Neuronal stem cell (in vitro differentiated cells): ENCODE data around the gene EXOSC5.
"Not testable (repeated sequence)": the region's sequence is repeated elsewhere in the genome, so short reads cannot be mapped to it uniquely, and the experiment has no call there.

Source experiments
- DNase-seq: peaks from one replicate; pipeline ENCODE4 v3.0.0-alpha.2; 2013; ENCODE audit warnings: low spot score
- H2AFZ ChIP-seq: one replicate; pipeline ENCODE4 v1.6.1; 2013; ENCODE audit warnings: mild to moderate bottlenecking, low read length, inconsistent platforms
- H2AK5ac ChIP-seq: 2 replicates; pipeline ENCODE4 v1.6.1; 2013; ENCODE audit warnings: low read depth, mild to moderate bottlenecking, inconsistent platforms, low read length, moderate library complexity, mixed read lengths
- H2BK120ac ChIP-seq: 2 replicates; pipeline ENCODE4 v1.6.1; 2013; ENCODE audit warnings: low read depth, mild to moderate bottlenecking, inconsistent platforms, low read length, moderate library complexity, mixed read lengths
- H2BK12ac ChIP-seq: one replicate; pipeline ENCODE4 v1.6.1; 2013; ENCODE audit warnings: low read length, inconsistent platforms
- H2BK15ac ChIP-seq: 2 replicates; pipeline ENCODE4 v1.6.1; 2013; ENCODE audit warnings: mild to moderate bottlenecking, low read length, inconsistent platforms, mixed read lengths
- H2BK5ac ChIP-seq: one replicate; pipeline ENCODE4 v1.6.1; 2013; ENCODE audit warnings: inconsistent platforms, mild to moderate bottlenecking, low read length, moderate library complexity
- H3K14ac ChIP-seq: one replicate; pipeline ENCODE4 v1.6.1; 2013; ENCODE audit warnings: low read length, inconsistent platforms
- H3K18ac ChIP-seq: 2 replicates; pipeline ENCODE4 v1.6.1; 2013; ENCODE audit warnings: low read length, inconsistent platforms
- H3K23ac ChIP-seq: 2 replicates; pipeline ENCODE4 v1.6.1; 2013; ENCODE audit warnings: low read depth, mild to moderate bottlenecking, mixed read lengths, low read length, inconsistent platforms; ENCODE audit not compliant: poor library complexity
- H3K27ac ChIP-seq: replicated peaks from 3 replicates; pipeline ENCODE4 v1.5.1; 2013; ENCODE audit warnings: low read length, inconsistent platforms
- H3K27me3 ChIP-seq, 3 experiments: 2 replicates each; pipeline ENCODE4 v1.6.1; 2013; ENCODE audit warnings: low read length in 3 of 3, mild to moderate bottlenecking in 2 of 3, inconsistent platforms in 1 of 3, low read depth in 1 of 3, mixed read lengths in 1 of 3, moderate library complexity in 1 of 3; ENCODE audit not compliant: control insufficient read depth in 3 of 3, insufficient read depth in 3 of 3
- H3K36me3 ChIP-seq, 2 donors: replicated peaks in 1 of 2; 2 replicates each; pipeline ENCODE4 v1.6.1; 2013; ENCODE audit warnings: low read length in 2 of 2; ENCODE audit not compliant: control insufficient read depth in 2 of 2, insufficient read depth in 2 of 2
- H3K4ac ChIP-seq: 2 replicates; pipeline ENCODE4 v1.6.1; 2013; ENCODE audit warnings: inconsistent platforms, mild to moderate bottlenecking, low read length, moderate library complexity
- H3K4me1 ChIP-seq, 2 donors: 1 replicate in 1 of 2; 2 replicates in 1 of 2; pipeline ENCODE4 v1.6.1; 2013; ENCODE audit warnings: low read length in 2 of 2, low read depth in 1 of 2; ENCODE audit not compliant: control insufficient read depth in 2 of 2, insufficient read depth in 1 of 2
- H3K4me2 ChIP-seq: one replicate; pipeline ENCODE4 v1.6.1; 2013; ENCODE audit warnings: mild to moderate bottlenecking, low read length, inconsistent platforms; ENCODE audit not compliant: insufficient read depth, poor library complexity, severe bottlenecking
- H3K4me3 ChIP-seq, 2 donors: 2 replicates each; pipeline ENCODE4 v1.5.1; 2013; ENCODE audit warnings: low read length in 2 of 2, mild to moderate bottlenecking in 2 of 2, inconsistent platforms in 1 of 2, moderate library complexity in 1 of 2
- H3K79me1 ChIP-seq: one replicate; pipeline ENCODE4 v1.6.1; 2013; ENCODE audit warnings: low read depth, mild to moderate bottlenecking, inconsistent platforms, low read length, moderate library complexity
- H3K9ac ChIP-seq: one replicate; pipeline ENCODE4 v1.6.1; 2013; ENCODE audit warnings: mild to moderate bottlenecking, low read depth, low read length, inconsistent platforms; ENCODE audit not compliant: poor library complexity
- H3K9me3 ChIP-seq, 2 donors: replicated peaks in 1 of 2; 2 replicates each; pipeline versions ENCODE3 to v1.6.1; 2013; ENCODE audit warnings: low read length in 2 of 2, mild to moderate bottlenecking in 2 of 2, inconsistent platforms in 1 of 2, low read depth in 1 of 2, mixed read lengths in 1 of 2, moderate library complexity in 1 of 2; ENCODE audit not compliant: control insufficient read depth in 2 of 2, insufficient read depth in 1 of 2
- H4K8ac ChIP-seq: one replicate; pipeline ENCODE4 v1.6.1; 2013; ENCODE audit warnings: low read depth, mild to moderate bottlenecking, inconsistent platforms, low read length, moderate library complexity
- H4K91ac ChIP-seq: one replicate; pipeline ENCODE4 v1.6.1; 2013; ENCODE audit warnings: low read length, low read depth, mild to moderate bottlenecking, inconsistent platforms; ENCODE audit not compliant: poor library complexity
- WGBS, 2 donors: extraction: QIAGEN DNeasy Blood & Tissue Kit; methylation state at CpG; one replicate each; pipeline ENCODE4 v1.1.7; 2013; ENCODE audit warnings: missing lambda C conversion rate in 2 of 2, mixed read lengths in 1 of 2; ENCODE audit not compliant: insufficient read length in 2 of 2, insufficient replicate concordance in 1 of 2; ENCODE audit errors: extremely low coverage in 2 of 2; 5-methylcytosine and 5-hydroxymethylcytosine counted together

The EXOSC5 gene

DNA sequence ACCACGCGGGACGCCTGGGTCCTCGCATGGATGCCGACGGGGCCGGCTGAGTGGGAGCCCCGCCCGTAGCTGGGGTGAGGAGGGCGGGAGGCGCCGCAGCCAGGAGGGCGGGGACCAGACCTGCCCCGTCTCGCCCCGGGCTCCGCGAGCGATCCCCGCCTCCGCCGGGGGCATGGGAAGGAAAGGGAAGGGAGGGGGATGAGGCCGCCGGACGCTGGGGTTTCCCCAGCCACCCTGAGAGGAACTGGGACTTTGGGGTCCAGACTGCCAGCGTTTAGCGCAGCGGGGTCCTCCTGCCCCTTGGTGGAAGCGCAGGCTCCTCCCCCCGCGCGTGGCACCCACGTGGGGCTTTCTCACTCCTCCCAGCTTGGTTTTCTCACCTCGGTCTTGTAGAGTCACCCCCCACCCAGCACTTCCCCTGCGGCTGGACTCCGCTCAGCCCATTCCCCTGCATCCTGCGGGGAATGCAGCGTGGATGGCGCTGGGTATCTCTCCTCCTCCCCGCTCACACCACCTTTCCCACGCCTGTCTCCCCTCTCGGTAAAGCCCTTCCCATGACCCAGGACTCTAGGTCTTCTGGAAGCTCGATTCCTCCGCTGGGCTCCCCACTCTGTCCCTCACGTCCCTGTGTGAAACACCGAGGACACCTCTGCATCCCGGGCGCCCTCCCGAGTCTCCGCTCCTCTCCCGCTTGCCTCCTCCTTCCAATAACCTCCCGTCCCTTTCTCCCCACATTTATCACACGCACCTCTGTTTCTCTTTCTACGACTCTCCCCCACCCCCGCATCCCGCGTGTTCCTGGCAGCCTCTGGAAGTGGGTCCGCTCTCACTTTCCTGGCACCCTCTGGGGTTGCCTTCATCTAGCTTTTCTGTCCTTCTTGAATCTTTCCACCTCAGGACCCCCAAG is 45.6 kb downstream of the EXOSC5 start:
- no CpG with 5 or more reads among the region's 58 CpGs for WGBS, 2 donors
- Histone ChIP-seq H3K27ac (no peak overlapping the region), H2BK15ac (peak overlapping the region; percentile 71)

DNA sequence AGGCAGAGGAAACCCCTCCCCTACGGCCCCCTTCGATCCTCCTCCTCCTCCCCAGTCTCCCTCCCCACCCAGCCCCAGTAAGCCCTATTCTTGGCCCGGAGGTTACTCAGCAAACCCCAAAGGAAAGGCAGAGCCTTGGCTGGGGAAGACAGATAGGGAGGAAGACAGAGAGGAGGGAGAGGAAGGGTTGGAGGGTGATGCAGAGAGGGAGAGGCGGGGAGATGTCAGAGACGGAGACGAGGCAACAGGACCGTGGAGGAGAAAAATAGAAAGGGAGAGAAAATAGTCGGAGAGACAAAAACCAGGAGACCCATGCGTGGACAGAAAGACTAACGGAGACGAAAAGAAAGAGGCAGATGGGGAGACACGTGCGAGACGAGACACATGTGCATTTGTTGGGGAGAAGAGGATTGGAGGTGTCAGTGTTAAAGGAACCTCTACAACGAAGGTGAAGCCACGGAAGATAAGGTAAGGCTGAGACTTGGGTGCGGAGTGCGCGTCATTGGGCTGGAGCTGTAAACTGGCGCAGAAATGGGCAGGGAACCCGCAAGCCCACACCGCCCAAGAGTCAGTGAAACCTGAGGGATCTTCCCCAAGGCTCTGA is 46.3 kb downstream of the EXOSC5 start:
- no peak overlapping the region for H2BK5ac ChIP-seq
- peak overlapping the region; percentile 15 for H3K18ac ChIP-seq
- no peak overlapping the region for H3K14ac ChIP-seq
- no peak for DNase-seq
- H4K91ac ChIP-seq: no peak overlapping the region
- peak overlapping the region; percentile 53 to 73 for H3K4me3 ChIP-seq
- H2BK120ac ChIP-seq: no peak overlapping the region
- peaks cover 0 to 46% (median 25%) of the 10 kb centered on the region in 3 experiments for H3K27me3 ChIP-seq
- peak overlapping the region; percentile 44 for H3K9ac ChIP-seq
- peaks cover 0 to 1% of the 10 kb centered on the region in 2 donors for H3K9me3 ChIP-seq
- H2BK15ac ChIP-seq: no peak overlapping the region
- H3K27ac ChIP-seq: no peak overlapping the region
- H3K4me1 ChIP-seq: peaks cover 14 to 23% of the 10 kb centered on the region in 2 donors
- no CpG with 5 or more reads among the region's 22 CpGs for WGBS, 2 donors
- H3K36me3 ChIP-seq: peaks cover 0 to 6% of the 10 kb centered on the region in 2 donors
- peak overlapping the region; percentile 99 for H2AFZ ChIP-seq
- peak overlapping the region; percentile 92 for H3K4me2 ChIP-seq
- no peak overlapping the region for H3K4ac ChIP-seq
- no peak overlapping the region for H4K8ac ChIP-seq
- H2BK12ac ChIP-seq: no peak overlapping the region
- no peaks in the 10 kb centered on the region for H3K79me1 ChIP-seq
- no peak overlapping the region for H2AK5ac ChIP-seq
- peak overlapping the region; percentile 48 for H3K23ac ChIP-seq

More for the DNA sequence above, 45.6 kb downstream of the EXOSC5 start:
- Histone ChIP-seq H2BK12ac (no peak overlapping the region), H2AFZ (peak overlapping the region; percentile 99), H3K79me1 (no peaks in the 10 kb centered on the region), H3K23ac (peak overlapping the region; percentile 44), H3K27me3 (peaks cover 0 to 46% (median 25%) of the 10 kb centered on the region in 3 experiments), H2AK5ac (peak overlapping the region; percentile 75), H2BK120ac (no peak overlapping the region), H3K9me3 (peaks cover 0 to 1% of the 10 kb centered on the region in 2 donors), H2BK5ac (peak overlapping the region; percentile 87), H3K4me2 (peak overlapping the region; percentile 92), H4K91ac (no peak overlapping the region), H3K9ac (peak overlapping the region; percentile 44), H3K4ac (no peak overlapping the region), H3K14ac (no peak overlapping the region), H3K4me1 (peaks cover 14 to 23% of the 10 kb centered on the region in 2 donors), H3K36me3 (peaks cover 0 to 6% of the 10 kb centered on the region in 2 donors), H3K18ac (peak overlapping the region; percentile 59), H3K4me3 (peak overlapping the region; percentile 73 to 81), H4K8ac (no peak overlapping the region)
- DNase-seq: no peak

DNA sequence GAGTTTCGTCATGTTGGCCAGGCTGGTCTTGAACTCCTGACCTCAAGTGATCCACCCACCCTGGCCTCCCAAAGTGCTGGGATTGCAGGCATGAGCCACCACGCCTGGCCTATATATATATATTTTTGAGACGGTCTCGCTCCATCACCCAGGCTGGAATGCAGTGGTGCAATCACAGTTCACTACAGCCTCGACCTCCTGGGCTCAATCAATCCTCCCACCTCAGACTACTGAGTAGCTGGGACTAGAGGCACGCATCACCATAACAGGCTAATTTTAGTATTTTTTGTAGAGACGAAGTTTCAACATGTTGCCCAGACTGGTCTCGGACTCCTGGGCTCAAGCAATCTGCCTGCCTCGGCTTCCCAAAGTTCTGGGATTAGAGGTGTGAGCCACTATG is 50.2 kb downstream of the EXOSC5 start:
- not testable (repeated sequence) for H2BK120ac ChIP-seq, H4K91ac ChIP-seq, H3K23ac ChIP-seq, H3K9ac ChIP-seq, H3K14ac ChIP-seq, H3K79me1 ChIP-seq, H3K18ac ChIP-seq, H3K4me3 ChIP-seq, H3K27ac ChIP-seq, H3K9me3 ChIP-seq, H2AK5ac ChIP-seq, H3K4me2 ChIP-seq, H3K4ac ChIP-seq, H2BK15ac ChIP-seq, DNase-seq, H2BK12ac ChIP-seq, H2AFZ ChIP-seq, H2BK5ac ChIP-seq, H4K8ac ChIP-seq
- Histone ChIP-seq H3K27me3 (peaks cover 0 to 25% (median 11%) of the 10 kb centered on the region in 3 experiments), H3K4me1 (peaks cover 10 to 11% of the 10 kb centered on the region in 2 donors), H3K36me3 (peaks cover 0 to 22% of the 10 kb centered on the region in 2 donors)
- WGBS, 2 donors: no CpG with 5 or more reads among the region's 9 CpGs

DNA sequence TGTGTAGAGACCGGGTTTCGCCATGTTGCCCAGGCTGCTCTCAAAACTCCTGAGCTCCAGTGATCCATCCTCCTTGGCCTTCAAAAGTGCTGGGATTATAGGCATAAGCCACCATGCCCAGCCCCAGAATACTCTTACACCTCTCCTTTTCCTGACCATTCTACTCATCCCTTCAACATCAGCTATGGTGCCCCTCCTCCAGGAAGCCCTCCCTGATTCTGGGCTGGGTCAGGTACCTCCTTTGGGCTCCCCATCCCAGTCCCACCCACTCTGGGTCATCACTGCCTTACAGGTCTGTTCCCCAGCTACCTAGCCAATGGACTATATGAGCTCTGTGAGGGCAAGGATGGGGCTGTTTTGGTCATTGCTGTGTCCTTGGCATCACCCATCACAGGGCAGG is 53.0 kb downstream of the EXOSC5 start:
- H3K23ac ChIP-seq: no peak overlapping the region
- DNase-seq: no peak
- H4K91ac ChIP-seq: no peak overlapping the region
- H2AK5ac ChIP-seq: peak overlapping the region; percentile 71
- no peaks in the 10 kb centered on the region for H3K79me1 ChIP-seq
- H2AFZ ChIP-seq: no peak overlapping the region
- H3K14ac ChIP-seq: no peak overlapping the region
- peaks cover 0 to 32% of the 10 kb centered on the region in 2 donors for H3K36me3 ChIP-seq
- peak overlapping the region; percentile 44 for H3K4ac ChIP-seq
- no peaks in the 10 kb centered on the region for H3K4me1 ChIP-seq
- no peaks in the 10 kb centered on the region for H3K9me3 ChIP-seq
- H3K27me3 ChIP-seq: peaks cover 0 to 4% (median 0%) of the 10 kb centered on the region in 3 experiments
- no CpG with 5 or more reads among the region's 2 CpGs for WGBS, 2 donors
- H3K4me3 ChIP-seq: peak overlapping the region in 1 of 2 donors; percentile 15
- no peak overlapping the region for H2BK12ac ChIP-seq
- no peak overlapping the region for H4K8ac ChIP-seq
- H2BK120ac ChIP-seq: no peak overlapping the region
- no peak overlapping the region for H3K18ac ChIP-seq
- H3K4me2 ChIP-seq: no peak overlapping the region
- no peak overlapping the region for H2BK5ac ChIP-seq
- H3K9ac ChIP-seq: no peak overlapping the region
- no peak overlapping the region for H3K27ac ChIP-seq
- H2BK15ac ChIP-seq: no peak overlapping the region
